SK-N-SH (cell line): ENCODE data around the gene NMBR. TPM values are rescaled to one million over a fixed set of nuclear protein-coding genes. Genes with fewer than 3 reads are reported as not detected.

Experiments
- CTCF ChIA-PET: fragments of 300-600, 350-600 bp; formaldehyde crosslinking; extraction: SDS; loops from one replicate; lab custom pipeline; 2021; lab: Yijun Ruan, JAX
- POLR2A ChIA-PET: fragments of 350-600 bp; sonication (Branson Sonifier 250); formaldehyde crosslinking; extraction: SDS; loops from one replicate; lab custom pipeline; 2020; ENCODE audit warnings: antibody characterized with exemption, inconsistent platforms; lab: Yijun Ruan, JAX
- DNase-seq: peaks from one replicate; pipeline ENCODE4 v3.0.0; 2012
- H2AFZ ChIP-seq: fragments of 200-600 bp; sonication (generic); 2 replicates; pipeline ENCODE4 v1.8.1; 2016; ENCODE audit warnings: antibody characterized with exemption, mild to moderate bottlenecking, low read depth
- H3F3A ChIP-seq: fragments of 200-600 bp; sonication (generic); replicated peaks from 2 replicates; pipeline ENCODE3; 2016; ENCODE audit warnings: antibody characterized with exemption, mild to moderate bottlenecking; ENCODE audit not compliant: insufficient read depth
- H3K27ac ChIP-seq, 2 experiments: fragments of 200-500 bp in 1 of 2; fragments of 200-600 bp in 1 of 2; sonication (Bioruptor generic) in 1 of 2; sonication (generic), shearing (Covaris generic) in 1 of 2; 2 replicates each; pipeline versions ENCODE4 v1.5.1 to v1.6.1; 2014 to 2016; ENCODE audit warnings: low read depth in 2 of 2, inconsistent platforms in 1 of 2, low read length in 1 of 2, mild to moderate bottlenecking in 1 of 2, mixed read lengths in 1 of 2
- H3K27me3 ChIP-seq: fragments of 200-600 bp; sonication (generic), shearing (Covaris generic); 2 replicates; pipeline ENCODE4 v1.6.1; 2016; ENCODE audit warnings: mixed run types; ENCODE audit not compliant: insufficient read depth
- H3K36me3 ChIP-seq, 2 experiments: fragments of 200-500 bp in 1 of 2; fragments of 200-600 bp in 1 of 2; sonication (Bioruptor generic) in 1 of 2; sonication (generic) in 1 of 2; replicated peaks in 1 of 2; 2 replicates each; pipeline versions ENCODE3 to v1.5.1; 2014 to 2016; ENCODE audit warnings: low read length in 1 of 2, mild to moderate bottlenecking in 1 of 2; ENCODE audit not compliant: insufficient read depth in 2 of 2, control insufficient read depth in 1 of 2
- H3K4me1 ChIP-seq, 2 experiments: fragments of 200-500 bp in 1 of 2; fragments of 200-600 bp in 1 of 2; sonication (Bioruptor generic) in 1 of 2; sonication (generic), shearing (Covaris generic) in 1 of 2; 2 replicates each; pipeline versions ENCODE4 v1.5.1 to v1.6.1; 2014 to 2016; ENCODE audit warnings: low read depth in 1 of 2, low read length in 1 of 2, mixed run types in 1 of 2; ENCODE audit not compliant: insufficient read depth in 2 of 2, control insufficient read depth in 1 of 2
- H3K4me2 ChIP-seq: fragments of 200-600 bp; sonication (generic), shearing (Covaris generic); 2 replicates; pipeline ENCODE4 v1.6.1; 2017; ENCODE audit warnings: mixed run types
- H3K4me3 ChIP-seq, 2 experiments: fragments of 200-500 bp in 1 of 2; fragments of 200-600 bp in 1 of 2; sonication (Bioruptor generic) in 1 of 2; sonication (generic), shearing (Covaris generic) in 1 of 2; 2 replicates each; pipeline versions ENCODE4 v1.5.1 to v1.8.1; 2014 to 2016; ENCODE audit warnings: low read depth in 2 of 2, inconsistent platforms in 1 of 2, low read length in 1 of 2, mild to moderate bottlenecking in 1 of 2, mixed read lengths in 1 of 2, moderate library complexity in 1 of 2
- H3K79me2 ChIP-seq: fragments of 200-600 bp; sonication (generic); 2 replicates; pipeline ENCODE4 v1.8.1; 2017; ENCODE audit warnings: mild to moderate bottlenecking; ENCODE audit not compliant: insufficient read depth
- H3K9ac ChIP-seq: fragments of 200-600 bp; sonication (generic); 2 replicates; pipeline ENCODE4 v1.6.1; 2017; ENCODE audit warnings: mixed run types
- H3K9me2 ChIP-seq: fragments of 200-600 bp; sonication (generic); 2 replicates; pipeline ENCODE4 v1.6.1; 2017; ENCODE audit warnings: mixed run types
- H3K9me3 ChIP-seq: fragments of 200-600 bp; sonication (generic); 2 replicates; pipeline ENCODE4 v1.6.1; 2017; ENCODE audit warnings: mixed run types, mild to moderate bottlenecking, moderate library complexity
- H4K20me1 ChIP-seq: fragments of 200-600 bp; sonication (generic); 2 replicates; pipeline ENCODE4 v1.6.1; 2017; ENCODE audit warnings: mild to moderate bottlenecking, mixed run types; ENCODE audit not compliant: insufficient read depth
- CHD2 ChIP-seq: fragments of 150-350 bp; IDR thresholded peaks from 2 replicates; pipeline ENCODE4 v1.6.1; 2018; ENCODE audit warnings: low read length; ENCODE audit not compliant: partially characterized antibody
- EP300 ChIP-seq, 2 experiments: IDR thresholded peaks; 2 replicates each; pipeline versions ENCODE4 v1.4.0 to v1.6.1; 2012; ENCODE audit warnings: borderline replicate concordance in 1 of 2, low read depth in 1 of 2, low read length in 1 of 2
- EZH2phosphoT487 ChIP-seq: fragments of 200-600 bp; sonication (generic); IDR thresholded peaks from 2 replicates; pipeline ENCODE4 v1.6.1; 2017; ENCODE audit warnings: low read depth, mixed run types, mild to moderate bottlenecking, antibody characterized with exemption, moderate library complexity, borderline replicate concordance
- FOSL2 ChIP-seq: IDR thresholded peaks from 2 replicates; pipeline ENCODE4 v1.4.0; 2012; ENCODE audit warnings: low read depth, mild to moderate bottlenecking, moderate library complexity, borderline replicate concordance
- GABPA ChIP-seq: IDR thresholded peaks from 2 replicates; pipeline ENCODE4 v1.4.0; 2012; ENCODE audit warnings: low read depth, mild to moderate bottlenecking
- MEF2A ChIP-seq: IDR thresholded peaks from 2 replicates; pipeline ENCODE4 v1.4.0; 2012; ENCODE audit warnings: low read depth, borderline replicate concordance
- NFIC ChIP-seq: IDR thresholded peaks from 2 replicates; pipeline ENCODE4 v1.4.0; 2012; ENCODE audit warnings: borderline replicate concordance
- RAD21 ChIP-seq: IDR thresholded peaks from 2 replicates; pipeline ENCODE4 v1.6.1; 2012; ENCODE audit warnings: mild to moderate bottlenecking, low read length
- RCOR1 ChIP-seq: fragments of 150-350 bp; IDR thresholded peaks from 2 replicates; pipeline ENCODE4 v1.6.1; 2017; ENCODE audit warnings: antibody characterized with exemption, low read length
- RFX5 ChIP-seq: IDR thresholded peaks from 2 replicates; pipeline ENCODE4 v1.6.1; 2012; ENCODE audit warnings: mild to moderate bottlenecking, improper control_type of control experiment, low read length
- RXRA ChIP-seq: IDR thresholded peaks from 2 replicates; pipeline ENCODE4 v1.4.0; 2012; ENCODE audit warnings: low read depth, mild to moderate bottlenecking, borderline replicate concordance
- SMC3 ChIP-seq: IDR thresholded peaks from 2 replicates; pipeline ENCODE4 v1.6.1; 2012; ENCODE audit warnings: low read depth, low read length, improper control_type of control experiment
- TCF12 ChIP-seq: IDR thresholded peaks from 2 replicates; pipeline ENCODE4 v1.4.0; 2012
- YY1 ChIP-seq: IDR thresholded peaks from 2 replicates; pipeline ENCODE4 v1.4.0; 2012; ENCODE audit warnings: low read depth, mild to moderate bottlenecking
- WGBS: methylation state at CpG from one replicate; pipeline ENCODE4 v1.1.6; 2017; ENCODE audit warnings: low lambda C conversion rate; 5-methylcytosine and 5-hydroxymethylcytosine counted together
- polyA plus RNA-seq, 3 experiments: library from polyadenylated mRNA; depleted of rRNA; stranded (reverse); fragments of >200 nt; gene quantifications; 2 replicates each; pipeline ENCODE4 v1.2.3, GENCODE V29; 2012
- TF ChIP-seq, protein P1 (sequence below): fragments of 150-350 bp; IDR thresholded peaks from 2 replicates; pipeline ENCODE4 v1.6.1; 2016; ENCODE audit warnings: mild to moderate bottlenecking, low read depth, low read length
- TF ChIP-seq, protein P2 (sequence below): IDR thresholded peaks from 2 replicates; pipeline ENCODE4 v1.4.0; 2012; ENCODE audit warnings: low read depth
- TF ChIP-seq, protein P3 (sequence below): IDR thresholded peaks from 2 replicates; pipeline ENCODE4; 2012

Gene NMBR
- polyA plus RNA-seq, 1 of the 3 experiments (the other 2 are of a cell fraction) = not detected

DNA sequence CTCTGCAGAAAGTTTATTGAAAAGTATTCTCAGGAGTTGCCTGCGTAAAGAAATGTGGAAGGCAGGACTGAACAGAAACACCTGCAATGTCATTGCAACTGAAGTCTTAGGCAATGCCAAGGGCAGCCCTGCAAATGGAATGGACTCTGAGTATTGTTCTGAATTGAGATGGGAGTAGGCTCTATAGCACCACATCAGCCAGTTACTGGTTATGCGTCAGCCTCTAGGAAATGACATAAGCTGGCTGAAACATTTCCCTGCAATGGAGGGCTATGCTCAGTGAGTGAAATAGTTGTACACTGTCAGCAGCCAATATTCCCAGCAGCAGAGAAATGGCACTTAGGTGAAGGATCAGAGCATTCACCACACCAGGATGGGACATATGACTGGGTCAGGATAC lies 28.0 kb downstream of the NMBR start:
- H3K27me3 ChIP-seq = no peaks in the 10 kb centered on the region; the same call in 1 of the 2 replicates
- no peaks in the 10 kb centered on the region for H3K36me3 ChIP-seq
- no peak for TF ChIP-seq GABPA
- no peak for TF ChIP-seq RXRA
- TF ChIP-seq EZH2phosphoT487 = no peak
- TF ChIP-seq RFX5 = no peak
- no peak for TF ChIP-seq SMC3
- TF ChIP-seq, protein P1, sequence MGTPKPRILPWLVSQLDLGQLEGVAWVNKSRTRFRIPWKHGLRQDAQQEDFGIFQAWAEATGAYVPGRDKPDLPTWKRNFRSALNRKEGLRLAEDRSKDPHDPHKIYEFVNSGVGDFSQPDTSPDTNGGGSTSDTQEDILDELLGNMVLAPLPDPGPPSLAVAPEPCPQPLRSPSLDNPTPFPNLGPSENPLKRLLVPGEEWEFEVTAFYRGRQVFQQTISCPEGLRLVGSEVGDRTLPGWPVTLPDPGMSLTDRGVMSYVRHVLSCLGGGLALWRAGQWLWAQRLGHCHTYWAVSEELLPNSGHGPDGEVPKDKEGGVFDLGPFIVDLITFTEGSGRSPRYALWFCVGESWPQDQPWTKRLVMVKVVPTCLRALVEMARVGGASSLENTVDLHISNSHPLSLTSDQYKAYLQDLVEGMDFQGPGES = no peak
- TF ChIP-seq NFIC = no peak
- TF ChIP-seq YY1 = no peak
- no peak for TF ChIP-seq CHD2
- TF ChIP-seq RCOR1 = no peak
- TF ChIP-seq, protein P2, sequence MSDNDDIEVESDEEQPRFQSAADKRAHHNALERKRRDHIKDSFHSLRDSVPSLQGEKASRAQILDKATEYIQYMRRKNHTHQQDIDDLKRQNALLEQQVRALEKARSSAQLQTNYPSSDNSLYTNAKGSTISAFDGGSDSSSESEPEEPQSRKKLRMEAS = no peak
- no peak for TF ChIP-seq TCF12
- no peak for TF ChIP-seq FOSL2
- TF ChIP-seq MEF2A = no peak
- TF ChIP-seq RAD21 = no peak
- TF ChIP-seq, protein P3, sequence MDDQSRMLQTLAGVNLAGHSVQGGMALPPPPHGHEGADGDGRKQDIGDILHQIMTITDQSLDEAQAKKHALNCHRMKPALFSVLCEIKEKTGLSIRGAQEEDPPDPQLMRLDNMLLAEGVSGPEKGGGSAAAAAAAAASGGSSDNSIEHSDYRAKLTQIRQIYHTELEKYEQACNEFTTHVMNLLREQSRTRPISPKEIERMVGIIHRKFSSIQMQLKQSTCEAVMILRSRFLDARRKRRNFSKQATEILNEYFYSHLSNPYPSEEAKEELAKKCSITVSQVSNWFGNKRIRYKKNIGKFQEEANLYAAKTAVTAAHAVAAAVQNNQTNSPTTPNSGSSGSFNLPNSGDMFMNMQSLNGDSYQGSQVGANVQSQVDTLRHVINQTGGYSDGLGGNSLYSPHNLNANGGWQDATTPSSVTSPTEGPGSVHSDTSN = no peak
- TF ChIP-seq EP300 (IDR thresholded peaks at IDR 0.05; ENCODE audit: borderline replicate concordance in 1 of 2, low read depth in 1 of 2, low read length in 1 of 2) = no peak
- ChIA-PET POLR2A (no interaction called here), CTCF (no interaction called here)
- no peak for DNase-seq
- H3K79me2 ChIP-seq = no peaks in the 10 kb centered on the region
- 0 out of 2 replicates have a peak overlapping the region, but pooled peaks have one; percentile 33 for H2AFZ ChIP-seq
- no peak overlapping the region for H3K4me2 ChIP-seq
- H4K20me1 ChIP-seq = no peaks in the 10 kb centered on the region
- no peaks in the 10 kb centered on the region for H3F3A ChIP-seq
- H3K9me3 ChIP-seq = no peaks in the 10 kb centered on the region
- H3K9ac ChIP-seq = no peak overlapping the region
- H3K27ac ChIP-seq = no peak overlapping the region
- H3K9me2 ChIP-seq = no peaks in the 10 kb centered on the region
- H3K4me3 ChIP-seq = no peak overlapping the region
- H3K4me1 ChIP-seq = no peaks in the 10 kb centered on the region
- 8% methylated on average over 1 of the region's 2 CpGs for WGBS

DNA sequence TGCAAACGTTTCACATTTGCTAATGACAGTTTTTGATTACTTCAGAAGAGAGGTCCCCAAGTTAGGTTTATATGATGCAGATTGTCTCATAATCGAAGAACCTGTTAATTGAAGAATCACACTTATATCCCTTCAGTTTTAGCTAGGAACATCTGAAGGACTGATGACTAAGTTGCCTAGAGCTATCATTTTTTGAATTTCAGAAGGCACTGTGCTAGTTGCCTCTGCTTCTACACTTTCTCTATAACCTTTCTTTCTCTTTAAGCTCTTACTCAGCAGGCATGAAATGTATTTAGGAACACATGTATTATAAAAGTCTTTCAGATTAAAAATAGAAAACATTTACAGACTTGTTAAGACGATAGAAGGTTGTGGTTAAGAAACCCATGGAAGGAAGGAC lies 28.6 kb downstream of the NMBR start:
- no peak overlapping the region for H3K4me2 ChIP-seq
- POLR2A ChIA-PET = no interaction called here

More for the DNA sequence above, 28.6 kb downstream of the NMBR start:
- no peak overlapping the region for H3K4me3 ChIP-seq
- no peak overlapping the region for H3K27ac ChIP-seq
- H3K9me3 ChIP-seq = no peaks in the 10 kb centered on the region
- 2% methylated on average over 3 of the region's 3 CpGs for whole genome bisulfite sequencing
- no peak for DNase-seq
- H3K9ac ChIP-seq = no peak overlapping the region
- no peak for TF ChIP-seq YY1
- H2AFZ ChIP-seq = 0 out of 2 replicates have a peak overlapping the region, but pooled peaks have one; percentile 33
- no peaks in the 10 kb centered on the region for H3K4me1 ChIP-seq
- CTCF ChIA-PET = no interaction called here
- no peaks in the 10 kb centered on the region for H3K79me2 ChIP-seq
- no peaks in the 10 kb centered on the region for H3K36me3 ChIP-seq
- H3K9me2 ChIP-seq = no peaks in the 10 kb centered on the region
- no peaks in the 10 kb centered on the region; the same call in 1 of the 2 replicates for H3K27me3 ChIP-seq
- H3F3A ChIP-seq = no peaks in the 10 kb centered on the region
- H4K20me1 ChIP-seq = no peaks in the 10 kb centered on the region
